Activated CD4-positive, alpha-beta memory T cell treated with anti-CD3 and anti-CD28 coated beads for 36 hours (primary cell): ENCODE measurements around the gene CYP2S1. TPM values are rescaled to one million over a fixed set of nuclear protein-coding genes. Genes with fewer than 3 reads are reported as not detected.

Experiments used
- CTCF ChIA-PET: fragments of 350-600 bp; sonication (Branson Sonifier 250); formaldehyde crosslinking; loops from one replicate; lab custom pipeline; 2021; ENCODE audit warnings: antibody characterized with exemption, inconsistent platforms; lab: Charles Lee
- POLR2A ChIA-PET: fragments of 350-600 bp; sonication (Branson Sonifier 250); formaldehyde crosslinking; loops from one replicate; lab custom pipeline; 2021; ENCODE audit warnings: antibody characterized with exemption; lab: Charles Lee
- DNase-seq: peaks from one replicate; pipeline ENCODE4 v3.0.0-alpha.2; 2020
- H3K27ac Mint-ChIP-seq: one replicate; pipeline ENCODE4 v1.8.0; 2021; ENCODE audit warnings: mixed read lengths
- H3K27me3 Mint-ChIP-seq: one replicate; pipeline ENCODE4 v1.8.0; 2021; ENCODE audit warnings: mixed read lengths
- H3K36me3 Mint-ChIP-seq: one replicate; pipeline ENCODE4 v1.8.0; 2021; ENCODE audit warnings: mixed read lengths
- H3K4me1 Mint-ChIP-seq: one replicate; pipeline ENCODE4 v1.8.0; 2021; ENCODE audit warnings: low read depth, mixed read lengths
- H3K4me3 Mint-ChIP-seq: one replicate; pipeline ENCODE4 v1.8.0; 2021; ENCODE audit warnings: mild to moderate bottlenecking, mixed read lengths
- H3K9me3 Mint-ChIP-seq: one replicate; pipeline ENCODE4 v1.8.0; 2021; ENCODE audit warnings: mixed read lengths
- intact Hi-C: fragments of 100-400 bp; cut with micrococcal nuclease; formaldehyde crosslinking; loops from one replicate; pipeline ENCODE4 v1.15.1; 2023
- total RNA-seq, 2 experiments: library from RNA; stranded (reverse); gene quantifications; one replicate each; pipeline ENCODE4 v1.2.3, GENCODE V29; 2021

The CYP2S1 gene
- total RNA-seq, 2 experiments from 2014 or later = 0.75 to 0.76 TPM

DNA sequence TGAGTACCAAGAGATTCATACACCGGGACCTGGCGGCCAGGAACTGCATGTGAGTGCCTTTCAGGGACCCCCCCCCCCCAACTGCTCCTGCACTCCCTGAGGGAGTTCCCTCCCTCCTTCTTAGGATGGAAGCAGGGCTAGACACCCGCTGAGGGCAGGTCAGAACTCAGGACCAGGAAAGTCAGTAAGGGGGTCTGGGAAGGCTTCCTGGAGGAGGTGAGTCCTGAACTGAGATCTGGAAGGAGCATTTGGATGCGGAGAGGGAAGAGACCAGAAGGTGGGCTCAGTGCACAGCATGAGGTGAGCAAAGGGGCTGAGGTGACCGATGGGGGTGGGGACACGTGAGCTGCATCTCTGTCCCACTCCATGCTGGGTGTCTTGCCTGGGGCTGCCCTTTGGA, 60.6 kb downstream of the CYP2S1 start:
- DNase-seq = no peak
- peaks cover 4% of the 10 kb centered on the region for H3K27me3 Mint-ChIP-seq
- H3K27ac Mint-ChIP-seq = no peak overlapping the region
- ChIA-PET CTCF (no interaction called here), POLR2A (no interaction called here)
- H3K4me3 Mint-ChIP-seq = no peak overlapping the region
- H3K36me3 Mint-ChIP-seq = no peaks in the 10 kb centered on the region
- intact Hi-C loops = no loop called here
- H3K4me1 Mint-ChIP-seq = no peaks in the 10 kb centered on the region
- H3K9me3 Mint-ChIP-seq = no peaks in the 10 kb centered on the region

DNA sequence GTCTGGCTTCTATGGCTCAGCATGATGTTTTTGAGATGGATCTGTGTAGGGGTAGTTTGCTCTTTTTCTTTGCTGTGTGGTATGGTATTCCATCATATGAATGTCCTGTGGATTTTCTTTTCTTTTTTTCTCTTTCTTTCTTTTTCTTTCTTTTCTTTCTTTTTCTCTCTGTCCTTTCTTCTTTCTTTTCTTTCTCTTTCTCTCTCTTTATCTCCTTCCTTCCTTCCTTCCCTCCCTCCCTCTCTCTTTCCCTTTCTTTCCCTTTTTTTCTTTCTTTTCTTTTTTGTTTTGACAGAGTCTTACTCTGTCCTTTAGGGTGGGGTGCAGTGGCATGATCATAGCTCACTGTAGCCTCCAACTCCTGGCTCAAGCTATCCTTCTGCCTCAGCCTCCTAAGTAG, 62.2 kb downstream of the CYP2S1 start:
- H3K27me3 Mint-ChIP-seq = peaks cover 4% of the 10 kb centered on the region
- no peaks in the 10 kb centered on the region for H3K9me3 Mint-ChIP-seq
- H3K27ac Mint-ChIP-seq = no peak overlapping the region
- POLR2A ChIA-PET = no interaction called here
- H3K4me3 Mint-ChIP-seq = no peak overlapping the region
- H3K36me3 Mint-ChIP-seq = no peaks in the 10 kb centered on the region
- no peak for DNase-seq
- CTCF ChIA-PET = interaction anchor here (1.1 kb wide), 1 partner anchor 498 kb away, joined by 3 read pairs; no protein-coding TSS in a partner anchor
- no peaks in the 10 kb centered on the region for H3K4me1 Mint-ChIP-seq
- intact Hi-C loops = no loop called here

Other genes starting within 250 kb of the CYP2S1 start
- gene CYP2B6, start 201.9 kb upstream of the CYP2S1 start, total RNA-seq = not detected
- not detected for gene CYP2A13, start 104.8 kb upstream of the CYP2S1 start, total RNA-seq
- gene CYP2F1, start 78.8 kb upstream of the CYP2S1 start, total RNA-seq = not detected
- under 1 TPM; 0.17 to 0.31 TPM for gene AXL, start 26.0 kb downstream of the CYP2S1 start, total RNA-seq
- 100 to 1,000 TPM; 290 to 295 TPM for gene HNRNPUL1, start 71.2 kb downstream of the CYP2S1 start, total RNA-seq
- gene CCDC97, start 117.0 kb downstream of the CYP2S1 start, total RNA-seq = 10 to 100 TPM; 20.5 to 23.4 TPM
- 100 to 1,000 TPM; 108 to 110 TPM for gene TGFB1, start 160.7 kb downstream of the CYP2S1 start, total RNA-seq
- gene B9D2, start 170.9 kb downstream of the CYP2S1 start, total RNA-seq = 1 to 10 TPM; 4.7 to 5.1 TPM
- gene TMEM91, start 183.3 kb downstream of the CYP2S1 start, total RNA-seq = 1 to 10 TPM; 4.5 to 4.6 TPM
- 10 to 100 TPM; 43.0 to 45.5 TPM for gene EXOSC5, start 204.1 kb downstream of the CYP2S1 start, total RNA-seq
- gene BCKDHA, start 204.6 kb downstream of the CYP2S1 start, total RNA-seq = 10 to 100 TPM; 17.4 to 23.2 TPM
- gene B3GNT8, start 234.2 kb downstream of the CYP2S1 start, total RNA-seq = under 1 TPM; 0.55 to 0.68 TPM
- 10 to 100 TPM; 47.5 to 47.8 TPM for gene DMAC2, start 246.7 kb downstream of the CYP2S1 start, total RNA-seq
- not detected for gene ERICH4, start 249.9 kb downstream of the CYP2S1 start, total RNA-seq